ENCODE data around the gene PMEPA1. TPM values are rescaled to one million over a fixed set of nuclear protein-coding genes. Genes with fewer than 3 reads are reported as not detected.
A peak's percentile ranks its signal among the peaks of the same experiment; 100 is the strongest.

Gene PMEPA1
- total and polyA plus RNA-seq, 2 donors (not counting 1 experiment from before 2014, with no cell fraction given) = 9.9 to 37.4 TPM

DNA sequence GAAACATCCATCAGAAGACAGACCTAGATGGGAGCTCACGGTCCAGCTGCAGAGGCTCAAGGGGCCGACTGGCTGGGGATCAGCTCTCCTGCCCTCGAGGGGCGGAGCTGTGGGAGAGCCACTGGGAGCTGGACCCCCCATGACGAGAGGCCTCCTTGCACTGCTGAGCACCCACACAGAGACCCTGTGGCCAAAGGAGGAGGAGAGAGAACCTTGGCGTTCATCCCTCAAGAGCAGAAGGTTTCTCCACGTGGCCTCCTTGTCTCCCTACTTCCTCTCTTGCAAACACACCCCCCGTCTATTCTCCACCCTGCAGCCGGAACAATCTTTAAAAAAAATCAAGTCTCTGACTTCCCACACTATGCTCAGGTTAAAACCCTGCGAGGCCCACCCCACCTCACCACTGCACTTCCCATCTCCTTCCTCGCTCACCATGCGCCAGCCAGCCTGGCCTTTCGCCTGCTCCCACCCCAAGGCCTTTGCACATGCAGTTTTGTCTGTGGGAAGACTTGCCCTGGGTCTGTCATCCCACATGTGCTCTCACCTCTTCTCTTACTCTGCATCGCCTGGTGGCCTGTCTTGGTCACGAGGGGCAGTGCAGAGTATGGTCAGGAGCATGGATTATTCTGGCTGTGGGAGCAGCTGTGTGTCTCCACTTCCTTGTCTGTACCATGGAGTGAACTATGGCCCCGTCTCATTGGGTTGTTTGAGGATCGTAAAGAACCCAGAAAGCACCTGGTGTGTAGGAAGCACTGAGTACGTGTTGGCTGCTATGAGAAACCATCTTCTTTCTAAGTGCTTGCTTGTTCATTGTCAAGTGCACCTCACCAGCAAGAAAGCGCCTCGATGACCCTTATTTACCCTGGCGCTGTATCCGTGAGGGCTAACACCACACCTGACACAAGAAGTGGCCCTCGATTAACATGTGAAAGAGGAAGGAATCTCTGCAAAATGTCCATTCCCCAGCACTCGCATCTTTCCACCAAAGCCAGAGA, 32.9 kb downstream of the PMEPA1 start:
- peaks cover 4 to 15% of the 10 kb centered on the region in 2 experiments for H3K36me3 ChIP-seq (replicated peaks in 1 of 2; ENCODE audit: control extremely low read depth in 1 of 2, control insufficient read depth in 1 of 2, extremely low read depth in 1 of 2, insufficient read depth in 2 of 2, low read length in 1 of 2)
- no peaks in the 10 kb centered on the region for H3K9me3 Mint-ChIP-seq (ENCODE audit: insufficient read depth)
- peaks cover 84 to 97% of the 10 kb centered on the region in 2 donors for H3K4me1 ChIP-seq (ENCODE audit: control insufficient read depth in 2 of 2, insufficient read depth in 2 of 2, low read length in 2 of 2)
- H3K27me3 ChIP-seq (replicated peaks in 1 of 4; ENCODE audit: control extremely low read depth in 1 of 4, control insufficient read depth in 3 of 4, insufficient read depth in 4 of 4, low read length in 3 of 4) = no peaks in the 10 kb centered on the region
- intact Hi-C loops (cut with micrococcal nuclease) = no loop called here
- no peak for TF ChIP-seq EZH2 (IDR thresholded peaks at IDR 0.05; ENCODE audit: borderline replicate concordance, insufficient read depth, low read depth, low read length, poor library complexity, severe bottlenecking)
- TF ChIP-seq, protein P1, sequence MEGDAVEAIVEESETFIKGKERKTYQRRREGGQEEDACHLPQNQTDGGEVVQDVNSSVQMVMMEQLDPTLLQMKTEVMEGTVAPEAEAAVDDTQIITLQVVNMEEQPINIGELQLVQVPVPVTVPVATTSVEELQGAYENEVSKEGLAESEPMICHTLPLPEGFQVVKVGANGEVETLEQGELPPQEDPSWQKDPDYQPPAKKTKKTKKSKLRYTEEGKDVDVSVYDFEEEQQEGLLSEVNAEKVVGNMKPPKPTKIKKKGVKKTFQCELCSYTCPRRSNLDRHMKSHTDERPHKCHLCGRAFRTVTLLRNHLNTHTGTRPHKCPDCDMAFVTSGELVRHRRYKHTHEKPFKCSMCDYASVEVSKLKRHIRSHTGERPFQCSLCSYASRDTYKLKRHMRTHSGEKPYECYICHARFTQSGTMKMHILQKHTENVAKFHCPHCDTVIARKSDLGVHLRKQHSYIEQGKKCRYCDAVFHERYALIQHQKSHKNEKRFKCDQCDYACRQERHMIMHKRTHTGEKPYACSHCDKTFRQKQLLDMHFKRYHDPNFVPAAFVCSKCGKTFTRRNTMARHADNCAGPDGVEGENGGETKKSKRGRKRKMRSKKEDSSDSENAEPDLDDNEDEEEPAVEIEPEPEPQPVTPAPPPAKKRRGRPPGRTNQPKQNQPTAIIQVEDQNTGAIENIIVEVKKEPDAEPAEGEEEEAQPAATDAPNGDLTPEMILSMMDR (IDR thresholded peaks at IDR 0.05) = no peak
- H3K9ac ChIP-seq (ENCODE audit: low read length) = no peak overlapping the region
- H3K4me3 Mint-ChIP-seq = peak overlapping the region; percentile 69
- no peak overlapping the region for H2AFZ ChIP-seq (ENCODE audit: insufficient read depth, low read depth, low read length, poor library complexity, severe bottlenecking)
- H4K20me1 ChIP-seq (ENCODE audit: control insufficient read depth, insufficient read depth, low read length, poor library complexity, severe bottlenecking) = peaks cover 78% of the 10 kb centered on the region
- DNase-seq (no peak), ATAC-seq (ENCODE audit: low read depth) (no peak)
- ChIA-PET POLR2A (no interaction called here), CTCF (interaction anchor here (1.0 to 1.8 kb wide), 2 partner anchors 23 to 53 kb away, joined by 3 to 9 read pairs; no protein-coding TSS in a partner anchor)
- peak overlapping the region; percentile 74 for H3K4me2 ChIP-seq (replicated peaks; ENCODE audit: low read depth, low read length, poor library complexity, severe bottlenecking)
- WGBS (ENCODE audit: insufficient coverage) = 67% methylated on average over 15 of the region's 24 CpGs
- peaks cover 97% of the 10 kb centered on the region for H3K4me1 Mint-ChIP-seq
- no peaks in the 10 kb centered on the region for H3K27me3 Mint-ChIP-seq
- H3K9me3 ChIP-seq (ENCODE audit: control extremely low read depth in 1 of 3, control insufficient read depth in 2 of 3, insufficient read depth in 1 of 3, low read length in 2 of 3) = no peaks in the 10 kb centered on the region
- peak overlapping the region; percentile 12 for H3K27ac Mint-ChIP-seq
- H3K4me3 ChIP-seq (ENCODE audit: control extremely low read depth in 1 of 5, extremely low read depth in 1 of 5, insufficient read depth in 1 of 5, low read depth in 2 of 5, low read length in 4 of 5) = no peak overlapping the region
- H3K27ac ChIP-seq (ENCODE audit: low read length in 2 of 2) = no peak overlapping the region
- H3K79me2 ChIP-seq (ENCODE audit: control insufficient read depth, insufficient read depth, low read length) = peaks cover 85% of the 10 kb centered on the region

DNA sequence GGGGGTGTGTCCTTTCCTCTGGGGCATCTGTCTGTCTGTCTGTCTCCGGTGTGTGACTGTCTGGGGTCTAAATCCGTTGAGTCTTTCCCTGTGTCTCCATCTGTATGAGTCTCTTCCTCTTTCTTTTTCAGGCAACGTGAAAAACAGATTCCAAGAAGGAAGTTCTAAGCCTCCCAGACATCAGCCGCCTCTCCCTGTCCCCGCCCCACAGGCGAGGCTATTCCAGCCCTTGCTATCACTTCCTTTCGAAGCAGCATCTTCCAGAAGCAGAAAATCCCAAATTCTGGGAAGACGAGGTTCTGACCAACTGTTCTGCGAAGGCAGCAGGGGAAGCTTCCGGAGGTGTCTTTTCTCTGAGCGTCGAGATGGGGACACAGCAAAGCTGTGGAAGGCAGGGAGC, 34.0 kb downstream of the PMEPA1 start:
- H3K36me3 ChIP-seq (replicated peaks in 1 of 2; ENCODE audit: control extremely low read depth in 1 of 2, control insufficient read depth in 1 of 2, extremely low read depth in 1 of 2, insufficient read depth in 2 of 2, low read length in 1 of 2) = peaks cover 4 to 19% of the 10 kb centered on the region in 2 experiments
- no peaks in the 10 kb centered on the region for H3K9me3 ChIP-seq (ENCODE audit: control extremely low read depth in 1 of 3, control insufficient read depth in 2 of 3, insufficient read depth in 1 of 3, low read length in 2 of 3)
- H3K27me3 Mint-ChIP-seq = no peaks in the 10 kb centered on the region
- H3K4me3 Mint-ChIP-seq = peak overlapping the region; percentile 69
- 88% methylated on average over 12 of the region's 12 CpGs for WGBS (ENCODE audit: insufficient coverage)
- peaks cover 86% of the 10 kb centered on the region for H4K20me1 ChIP-seq (ENCODE audit: control insufficient read depth, insufficient read depth, low read length, poor library complexity, severe bottlenecking)
- CTCF ChIA-PET = interaction anchor here (1.0 to 1.8 kb wide), 3 partner anchors 22 to 52 kb away, joined by 3 to 9 read pairs (median 3); no protein-coding TSS in a partner anchor
- H3K27ac ChIP-seq (ENCODE audit: low read length in 2 of 2) = no peak overlapping the region
- peaks cover 97% of the 10 kb centered on the region for H3K4me1 Mint-ChIP-seq
- POLR2A ChIA-PET = no interaction called here
- H3K4me2 ChIP-seq (replicated peaks; ENCODE audit: low read depth, low read length, poor library complexity, severe bottlenecking) = peak overlapping the region; percentile 74
- no peak overlapping the region for H2AFZ ChIP-seq (ENCODE audit: insufficient read depth, low read depth, low read length, poor library complexity, severe bottlenecking)
- H3K9ac ChIP-seq (ENCODE audit: low read length) = no peak overlapping the region
- H3K79me2 ChIP-seq (ENCODE audit: control insufficient read depth, insufficient read depth, low read length) = peaks cover 92% of the 10 kb centered on the region
- TF ChIP-seq, protein P1 (IDR thresholded peaks at IDR 0.05) = no peak
- no peak for TF ChIP-seq EZH2 (IDR thresholded peaks at IDR 0.05; ENCODE audit: borderline replicate concordance, insufficient read depth, low read depth, low read length, poor library complexity, severe bottlenecking)
- no peaks in the 10 kb centered on the region for H3K9me3 Mint-ChIP-seq (ENCODE audit: insufficient read depth)
- ATAC-seq (ENCODE audit: low read depth) (no peak), DNase-seq (no peak)
- no peak overlapping the region for H3K4me3 ChIP-seq (ENCODE audit: control extremely low read depth in 1 of 5, extremely low read depth in 1 of 5, insufficient read depth in 1 of 5, low read depth in 2 of 5, low read length in 4 of 5)
- peak overlapping the region; percentile 22 for H3K27ac Mint-ChIP-seq
- H3K4me1 ChIP-seq (ENCODE audit: control insufficient read depth in 2 of 2, insufficient read depth in 2 of 2, low read length in 2 of 2) = peaks cover 77 to 89% of the 10 kb centered on the region in 2 donors
- intact Hi-C loops (cut with micrococcal nuclease) = no loop called here
- H3K27me3 ChIP-seq (replicated peaks in 1 of 4; ENCODE audit: control extremely low read depth in 1 of 4, control insufficient read depth in 3 of 4, insufficient read depth in 4 of 4, low read length in 3 of 4) = no peaks in the 10 kb centered on the region
